ENCODE data around the gene OBSL1. TPM values are rescaled to one million over a fixed set of nuclear protein-coding genes. Genes with fewer than 3 reads are reported as not detected.

OBSL1 gene
- total RNA-seq, 1 experiment from 2014 or later, result 56.2 TPM

DNA sequence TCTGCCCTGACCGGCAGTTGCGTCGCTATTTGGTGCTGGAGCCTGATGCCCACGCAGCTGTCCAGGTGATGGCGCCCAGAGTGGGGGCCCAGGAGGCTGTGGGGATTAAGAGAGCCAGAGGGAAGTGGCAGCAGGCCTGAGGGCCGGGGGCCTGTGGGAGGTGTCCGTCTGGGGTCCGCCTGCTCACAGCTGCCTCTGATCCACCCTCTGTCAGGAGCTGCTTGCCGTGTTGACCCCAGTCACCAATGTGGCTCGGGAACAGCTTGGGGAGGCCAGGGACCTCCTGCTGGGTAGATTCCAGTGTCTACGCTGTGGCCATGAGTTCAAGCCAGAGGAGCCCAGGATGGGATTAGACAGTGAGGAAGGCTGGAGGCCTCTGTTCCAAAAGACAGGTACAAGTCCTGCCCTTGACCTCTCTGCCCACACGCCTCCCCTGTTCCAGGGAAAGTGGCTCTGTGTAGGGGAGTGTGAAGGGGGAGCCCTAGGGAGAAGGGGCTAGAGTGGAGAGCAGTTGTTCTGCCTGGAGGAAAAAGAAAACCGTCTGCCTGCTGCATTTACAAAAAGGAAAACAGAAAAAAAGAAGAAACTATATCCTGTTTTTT lies 37.9 kb upstream of the OBSL1 start:
- no peaks in the 10 kb centered on the region for H3K27me3 Mint-ChIP-seq (ENCODE audit: insufficient read depth, unreplicated experiment)
- H3K4me3 Mint-ChIP-seq (ENCODE audit: unreplicated experiment), result no peak overlapping the region
- Histone ChIP-seq H3K9me3 (no peaks in the 10 kb centered on the region), H3K4me3 (ENCODE audit: low read depth, low read length) (no peak overlapping the region), H3K36me3 (ENCODE audit: control insufficient read depth, insufficient read depth, low read length) (no peaks in the 10 kb centered on the region; the same call in none of the 2 replicates), H3K4me1 (no peaks in the 10 kb centered on the region), H3K27me3 (replicated peaks; ENCODE audit: control insufficient read depth, insufficient read depth, low read length) (no peaks in the 10 kb centered on the region)
- H3K36me3 Mint-ChIP-seq (ENCODE audit: insufficient read depth, unreplicated experiment), result no peaks in the 10 kb centered on the region
- no peaks in the 10 kb centered on the region for H3K9me3 Mint-ChIP-seq (ENCODE audit: unreplicated experiment)
- no peaks in the 10 kb centered on the region for H3K4me1 Mint-ChIP-seq (ENCODE audit: low read depth, unreplicated experiment)
- DNase-seq, result no peak
- intact Hi-C loops (cut with micrococcal nuclease; ENCODE audit: unreplicated experiment), result no loop called here
- BruUV-seq (replicated peaks), result no TSS peak
- CTCF ChIA-PET, result no interaction called here
- TF ChIP-seq, protein P1, sequence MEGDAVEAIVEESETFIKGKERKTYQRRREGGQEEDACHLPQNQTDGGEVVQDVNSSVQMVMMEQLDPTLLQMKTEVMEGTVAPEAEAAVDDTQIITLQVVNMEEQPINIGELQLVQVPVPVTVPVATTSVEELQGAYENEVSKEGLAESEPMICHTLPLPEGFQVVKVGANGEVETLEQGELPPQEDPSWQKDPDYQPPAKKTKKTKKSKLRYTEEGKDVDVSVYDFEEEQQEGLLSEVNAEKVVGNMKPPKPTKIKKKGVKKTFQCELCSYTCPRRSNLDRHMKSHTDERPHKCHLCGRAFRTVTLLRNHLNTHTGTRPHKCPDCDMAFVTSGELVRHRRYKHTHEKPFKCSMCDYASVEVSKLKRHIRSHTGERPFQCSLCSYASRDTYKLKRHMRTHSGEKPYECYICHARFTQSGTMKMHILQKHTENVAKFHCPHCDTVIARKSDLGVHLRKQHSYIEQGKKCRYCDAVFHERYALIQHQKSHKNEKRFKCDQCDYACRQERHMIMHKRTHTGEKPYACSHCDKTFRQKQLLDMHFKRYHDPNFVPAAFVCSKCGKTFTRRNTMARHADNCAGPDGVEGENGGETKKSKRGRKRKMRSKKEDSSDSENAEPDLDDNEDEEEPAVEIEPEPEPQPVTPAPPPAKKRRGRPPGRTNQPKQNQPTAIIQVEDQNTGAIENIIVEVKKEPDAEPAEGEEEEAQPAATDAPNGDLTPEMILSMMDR (IDR thresholded peaks at IDR 0.05; ENCODE audit: insufficient read depth in 1 of 2, low read depth in 1 of 2, low read length in 1 of 2, severe bottlenecking in 1 of 2, unreplicated experiment in 1 of 2), result no peak
- POLR2A ChIA-PET, result no interaction called here
- no peak overlapping the region for H3K27ac Mint-ChIP-seq (ENCODE audit: unreplicated experiment)

DNA sequence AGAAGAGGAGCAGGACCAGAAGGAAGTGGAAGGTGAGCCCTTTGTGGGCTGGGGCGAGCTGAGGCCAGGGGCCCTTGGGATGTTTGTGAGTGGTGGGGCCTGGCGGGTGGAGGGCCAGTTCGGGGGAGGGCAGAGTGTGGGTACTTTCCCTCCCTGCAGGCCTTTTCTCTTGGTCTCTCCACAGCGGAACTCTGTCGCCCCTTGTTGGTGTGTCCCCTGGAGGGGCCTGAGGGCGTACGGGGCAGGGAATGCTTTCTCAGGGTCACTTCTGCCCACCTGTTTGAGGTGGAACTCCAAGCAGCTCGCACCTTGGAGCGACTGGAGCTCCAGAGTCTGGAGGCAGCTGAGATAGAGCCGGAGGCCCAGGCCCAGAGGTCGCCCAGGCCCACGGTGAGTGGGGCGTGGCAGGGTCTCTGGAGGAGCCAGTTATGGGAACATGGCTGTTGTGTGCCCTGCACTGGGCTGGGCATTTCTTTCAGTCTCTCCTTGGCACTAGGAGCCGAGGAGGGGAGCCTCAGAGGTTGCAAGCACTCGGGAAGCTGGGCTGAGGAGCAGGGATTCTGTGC lies 37.1 kb upstream of the OBSL1 start:
- no peaks in the 10 kb centered on the region for H3K27me3 ChIP-seq (replicated peaks; ENCODE audit: control insufficient read depth, insufficient read depth, low read length)
- POLR2A ChIA-PET, result no interaction called here
- no peak for DNase-seq
- H3K9me3 Mint-ChIP-seq (ENCODE audit: unreplicated experiment), result no peaks in the 10 kb centered on the region
- TF ChIP-seq, protein P1 (IDR thresholded peaks at IDR 0.05; ENCODE audit: insufficient read depth in 1 of 2, low read depth in 1 of 2, low read length in 1 of 2, severe bottlenecking in 1 of 2, unreplicated experiment in 1 of 2), result no peak
- no peak overlapping the region for H3K4me3 ChIP-seq (ENCODE audit: low read depth, low read length)
- CTCF ChIA-PET, result no interaction called here
- no peaks in the 10 kb centered on the region for H3K27me3 Mint-ChIP-seq (ENCODE audit: insufficient read depth, unreplicated experiment)
- no peaks in the 10 kb centered on the region for H3K9me3 ChIP-seq
- no TSS peak for BruUV-seq (replicated peaks)
- H3K4me3 Mint-ChIP-seq (ENCODE audit: unreplicated experiment), result no peak overlapping the region
- H3K36me3 Mint-ChIP-seq (ENCODE audit: insufficient read depth, unreplicated experiment), result no peaks in the 10 kb centered on the region
- intact Hi-C loops (cut with micrococcal nuclease; ENCODE audit: unreplicated experiment), result no loop called here
- H3K4me1 ChIP-seq, result no peaks in the 10 kb centered on the region
- no peak overlapping the region for H3K27ac Mint-ChIP-seq (ENCODE audit: unreplicated experiment)
- H3K4me1 Mint-ChIP-seq (ENCODE audit: low read depth, unreplicated experiment), result no peaks in the 10 kb centered on the region
- no peaks in the 10 kb centered on the region; the same call in none of the 2 replicates for H3K36me3 ChIP-seq (ENCODE audit: control insufficient read depth, insufficient read depth, low read length)

DNA sequence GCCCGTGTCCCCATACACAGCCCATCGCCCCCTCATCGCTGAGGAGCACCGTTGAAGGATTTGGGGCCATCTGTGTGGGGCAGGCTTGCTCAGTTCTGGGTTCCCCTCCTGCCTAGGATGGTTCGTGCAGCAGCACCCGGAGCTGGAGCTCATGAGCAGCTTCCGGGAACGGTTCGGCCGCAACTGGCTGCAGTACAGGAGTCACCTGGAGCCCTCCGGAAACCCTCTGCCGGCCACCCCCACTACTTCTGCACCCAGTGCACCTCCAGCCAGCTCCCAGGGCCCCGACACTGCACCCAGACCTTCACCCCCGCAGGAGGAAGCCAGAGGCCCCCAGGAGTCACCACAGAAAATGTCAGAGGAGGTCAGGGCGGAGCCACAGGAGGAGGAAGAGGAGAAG lies 36.6 kb upstream of the OBSL1 start:
- TF ChIP-seq, protein P1 (IDR thresholded peaks at IDR 0.05; ENCODE audit: insufficient read depth in 1 of 2, low read depth in 1 of 2, low read length in 1 of 2, severe bottlenecking in 1 of 2, unreplicated experiment in 1 of 2), result no peak
- Histone ChIP-seq H3K4me3 (ENCODE audit: low read depth, low read length) (no peak overlapping the region), H3K27me3 (replicated peaks; ENCODE audit: control insufficient read depth, insufficient read depth, low read length) (no peaks in the 10 kb centered on the region), H3K9me3 (no peaks in the 10 kb centered on the region), H3K36me3 (ENCODE audit: control insufficient read depth, insufficient read depth, low read length) (no peaks in the 10 kb centered on the region; the same call in 1 of the 2 replicates), H3K4me1 (no peaks in the 10 kb centered on the region)
- BruUV-seq (replicated peaks), result no TSS peak
- ChIA-PET POLR2A (no interaction called here), CTCF (no interaction called here)
- Mint-ChIP-seq H3K36me3 (ENCODE audit: insufficient read depth, unreplicated experiment) (no peaks in the 10 kb centered on the region), H3K27ac (ENCODE audit: unreplicated experiment) (no peak overlapping the region), H3K9me3 (ENCODE audit: unreplicated experiment) (no peaks in the 10 kb centered on the region), H3K4me3 (ENCODE audit: unreplicated experiment) (no peak overlapping the region), H3K4me1 (ENCODE audit: low read depth, unreplicated experiment) (no peaks in the 10 kb centered on the region), H3K27me3 (ENCODE audit: insufficient read depth, unreplicated experiment) (no peaks in the 10 kb centered on the region)
- no peak for DNase-seq
- intact Hi-C loops (cut with micrococcal nuclease; ENCODE audit: unreplicated experiment), result no loop called here

Measured in Caco-2 (cell line).